PFSK-1 (cell line): Measurements from ENCODE around the gene TMX1.

ENCODE experiments used
- POLR2AphosphoS5 ChIP-seq: IDR thresholded peaks from 2 replicates; pipeline ENCODE4 v1.6.1; 2012; ENCODE audit warnings: low read depth, mild to moderate bottlenecking, control low read depth, low read length, moderate library complexity
- TF ChIP-seq, protein P1 (sequence below), 2 experiments: IDR thresholded peaks; 2 replicates each; pipeline versions ENCODE4 v1.6.1 to v1.8.0; 2011 to 2012; ENCODE audit warnings: low read depth in 2 of 2, low read length in 2 of 2, control low read depth in 1 of 2, inconsistent platforms in 1 of 2, mild to moderate bottlenecking in 1 of 2, moderate library complexity in 1 of 2; ENCODE audit not compliant: insufficient read depth in 1 of 2

DNA sequence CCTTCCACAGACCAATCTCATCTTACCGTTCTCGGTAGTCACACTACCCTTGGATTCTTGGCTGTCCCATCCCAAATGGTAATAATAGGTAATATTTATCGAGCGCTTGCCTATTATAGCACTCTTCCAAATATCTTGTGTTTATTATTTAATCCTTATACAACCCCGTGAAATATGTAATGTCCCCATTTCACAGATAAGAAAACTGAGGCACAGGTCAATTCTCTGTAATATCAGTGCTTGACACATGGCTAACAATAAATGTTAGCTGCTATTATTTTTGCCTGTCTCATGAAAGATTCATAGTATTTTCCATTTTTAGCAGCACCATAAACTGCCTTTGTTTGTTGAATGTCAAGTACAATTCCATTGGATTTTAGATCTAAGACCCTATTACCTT is 4.5 kb downstream of the TMX1 start:
- no peak for TF ChIP-seq POLR2AphosphoS5
- TF ChIP-seq, protein P1, sequence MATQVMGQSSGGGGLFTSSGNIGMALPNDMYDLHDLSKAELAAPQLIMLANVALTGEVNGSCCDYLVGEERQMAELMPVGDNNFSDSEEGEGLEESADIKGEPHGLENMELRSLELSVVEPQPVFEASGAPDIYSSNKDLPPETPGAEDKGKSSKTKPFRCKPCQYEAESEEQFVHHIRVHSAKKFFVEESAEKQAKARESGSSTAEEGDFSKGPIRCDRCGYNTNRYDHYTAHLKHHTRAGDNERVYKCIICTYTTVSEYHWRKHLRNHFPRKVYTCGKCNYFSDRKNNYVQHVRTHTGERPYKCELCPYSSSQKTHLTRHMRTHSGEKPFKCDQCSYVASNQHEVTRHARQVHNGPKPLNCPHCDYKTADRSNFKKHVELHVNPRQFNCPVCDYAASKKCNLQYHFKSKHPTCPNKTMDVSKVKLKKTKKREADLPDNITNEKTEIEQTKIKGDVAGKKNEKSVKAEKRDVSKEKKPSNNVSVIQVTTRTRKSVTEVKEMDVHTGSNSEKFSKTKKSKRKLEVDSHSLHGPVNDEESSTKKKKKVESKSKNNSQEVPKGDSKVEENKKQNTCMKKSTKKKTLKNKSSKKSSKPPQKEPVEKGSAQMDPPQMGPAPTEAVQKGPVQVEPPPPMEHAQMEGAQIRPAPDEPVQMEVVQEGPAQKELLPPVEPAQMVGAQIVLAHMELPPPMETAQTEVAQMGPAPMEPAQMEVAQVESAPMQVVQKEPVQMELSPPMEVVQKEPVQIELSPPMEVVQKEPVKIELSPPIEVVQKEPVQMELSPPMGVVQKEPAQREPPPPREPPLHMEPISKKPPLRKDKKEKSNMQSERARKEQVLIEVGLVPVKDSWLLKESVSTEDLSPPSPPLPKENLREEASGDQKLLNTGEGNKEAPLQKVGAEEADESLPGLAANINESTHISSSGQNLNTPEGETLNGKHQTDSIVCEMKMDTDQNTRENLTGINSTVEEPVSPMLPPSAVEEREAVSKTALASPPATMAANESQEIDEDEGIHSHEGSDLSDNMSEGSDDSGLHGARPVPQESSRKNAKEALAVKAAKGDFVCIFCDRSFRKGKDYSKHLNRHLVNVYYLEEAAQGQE (IDR thresholded peaks at IDR 0.05; ENCODE audit: insufficient read depth in 1 of 2, low read depth in 2 of 2, low read length in 2 of 2) = no peak
